T-helper 1 cell treated with Interleukin-12 subunit alpha and Interleukin-12 subunit beta and Interleukin-4 antibody, amounts not matched to agents 30 μg/mL and 1 μg/mL, for 36 hours (primary cell): ENCODE results near the gene CXCL6.

Experiments
- H3K27ac Mint-ChIP-seq: one replicate; pipeline ENCODE4 v1.8.0; 2021; ENCODE audit warnings: mild to moderate bottlenecking, mixed read lengths
- H3K27me3 Mint-ChIP-seq: one replicate; pipeline ENCODE4 v1.8.0; 2021; ENCODE audit warnings: low read depth, mixed read lengths
- H3K36me3 Mint-ChIP-seq: one replicate; pipeline ENCODE4 v1.8.0; 2021; ENCODE audit warnings: low read depth, mixed read lengths
- H3K4me1 Mint-ChIP-seq: one replicate; pipeline ENCODE4 v1.8.0; 2021; ENCODE audit warnings: low read depth, mixed read lengths
- H3K4me3 Mint-ChIP-seq: one replicate; pipeline ENCODE4 v1.8.0; 2021; ENCODE audit warnings: mild to moderate bottlenecking, moderate library complexity, mixed read lengths
- H3K9me3 Mint-ChIP-seq: one replicate; pipeline ENCODE4 v1.8.0; 2021; ENCODE audit warnings: mixed read lengths

CXCL6 gene

DNA sequence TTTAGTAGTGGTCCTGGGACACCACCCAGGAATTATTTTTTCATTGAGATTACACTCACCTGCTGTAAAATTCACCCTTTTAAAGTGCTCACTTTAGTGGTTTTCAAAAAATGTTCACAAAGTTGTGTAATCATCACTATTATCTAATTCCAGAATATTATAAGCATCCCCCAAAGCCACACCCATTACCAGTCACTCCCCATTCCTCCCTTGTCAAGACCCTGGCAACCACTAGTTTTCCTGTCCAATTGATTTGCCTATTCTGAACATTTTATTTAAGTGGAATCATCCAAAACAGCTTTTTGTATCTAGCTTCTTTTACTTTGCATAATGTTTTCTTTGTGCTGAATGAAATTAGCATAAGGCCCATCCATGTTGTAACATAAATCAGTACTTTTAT is 12.7 kb upstream of the CXCL6 start:
- H3K27ac Mint-ChIP-seq = no peak overlapping the region
- H3K36me3 Mint-ChIP-seq = no peaks in the 10 kb centered on the region
- H3K4me3 Mint-ChIP-seq = no peak overlapping the region
- H3K4me1 Mint-ChIP-seq = no peaks in the 10 kb centered on the region
- H3K9me3 Mint-ChIP-seq = peaks cover 5% of the 10 kb centered on the region
- H3K27me3 Mint-ChIP-seq = peaks cover 3% of the 10 kb centered on the region

DNA sequence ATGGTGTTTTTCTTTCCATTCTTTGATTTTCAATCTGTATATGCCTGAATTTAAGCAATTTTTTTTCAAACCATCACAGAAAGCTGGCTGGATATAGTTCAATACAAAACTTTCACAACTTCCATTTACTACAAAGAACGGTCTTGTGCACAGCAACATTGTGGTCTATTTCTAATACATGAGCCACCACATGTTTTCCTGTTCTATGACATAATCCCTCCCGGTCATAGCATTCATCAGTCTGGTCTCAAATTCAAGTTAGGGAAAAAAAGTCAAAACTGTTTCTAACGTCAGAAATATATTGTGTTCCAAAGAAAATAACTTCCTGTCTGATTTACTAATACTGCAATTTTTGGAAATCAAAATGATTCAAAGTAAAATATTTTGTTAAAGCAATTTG is 7.5 kb upstream of the CXCL6 start:
- Mint-ChIP-seq H3K36me3 (no peaks in the 10 kb centered on the region), H3K4me1 (no peaks in the 10 kb centered on the region), H3K27me3 (peaks cover 3% of the 10 kb centered on the region), H3K9me3 (peaks cover 5% of the 10 kb centered on the region), H3K27ac (no peak overlapping the region), H3K4me3 (no peak overlapping the region)

DNA sequence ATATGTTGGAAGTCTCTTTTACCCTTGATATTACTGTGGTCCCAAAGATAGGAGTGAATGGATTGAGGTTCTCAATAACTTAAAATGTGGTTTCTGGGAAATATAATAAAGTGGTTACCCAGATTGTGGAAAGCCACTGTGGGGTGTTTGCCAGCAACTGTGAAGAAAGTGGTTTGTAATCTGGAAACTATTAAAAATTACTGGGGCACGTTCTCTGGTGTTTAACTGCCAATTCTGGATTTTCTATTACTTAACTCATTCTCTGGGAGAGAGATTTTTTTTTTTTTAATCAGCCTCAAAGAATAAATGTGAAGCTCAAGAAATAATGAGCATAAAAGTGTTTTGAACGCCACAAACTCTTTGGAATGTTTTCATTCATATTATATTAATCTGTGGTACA is 4.9 kb upstream of the CXCL6 start:
- Mint-ChIP-seq H3K27me3 (peaks cover 9% of the 10 kb centered on the region), H3K4me1 (no peaks in the 10 kb centered on the region), H3K36me3 (no peaks in the 10 kb centered on the region), H3K4me3 (no peak overlapping the region), H3K9me3 (peaks cover 5% of the 10 kb centered on the region), H3K27ac (no peak overlapping the region)

DNA sequence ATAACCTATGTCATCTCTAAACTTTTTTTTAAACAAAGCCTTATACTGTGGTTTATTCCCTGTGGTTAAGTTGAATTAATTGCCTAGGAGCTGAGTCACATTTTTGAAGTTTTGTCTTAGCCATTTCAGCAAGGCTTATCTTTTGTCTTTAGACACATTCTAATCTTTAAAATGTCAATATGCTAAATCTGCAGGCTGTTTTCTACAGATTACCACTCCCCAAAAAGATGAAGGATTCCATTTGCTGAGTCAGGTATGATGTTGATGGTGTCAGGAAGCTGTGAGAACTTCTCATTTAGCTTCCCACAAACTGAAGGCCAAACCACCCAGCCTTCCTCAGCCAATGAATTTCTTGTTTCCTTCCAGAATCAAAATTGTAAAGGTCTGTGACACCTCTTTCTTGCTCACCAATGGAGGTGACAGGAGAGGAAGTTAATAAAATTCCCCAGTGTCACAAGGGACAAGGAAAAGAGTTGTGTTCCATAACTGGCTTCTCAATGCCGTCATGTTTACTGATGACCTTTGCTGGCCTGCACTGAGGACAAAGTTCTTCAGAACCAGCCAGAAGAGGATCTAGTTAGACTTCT is 3.7 kb upstream of the CXCL6 start:
- Mint-ChIP-seq H3K27ac (no peak overlapping the region), H3K9me3 (no peaks in the 10 kb centered on the region), H3K36me3 (no peaks in the 10 kb centered on the region), H3K27me3 (peaks cover 15% of the 10 kb centered on the region), H3K4me3 (no peak overlapping the region), H3K4me1 (no peaks in the 10 kb centered on the region)

DNA sequence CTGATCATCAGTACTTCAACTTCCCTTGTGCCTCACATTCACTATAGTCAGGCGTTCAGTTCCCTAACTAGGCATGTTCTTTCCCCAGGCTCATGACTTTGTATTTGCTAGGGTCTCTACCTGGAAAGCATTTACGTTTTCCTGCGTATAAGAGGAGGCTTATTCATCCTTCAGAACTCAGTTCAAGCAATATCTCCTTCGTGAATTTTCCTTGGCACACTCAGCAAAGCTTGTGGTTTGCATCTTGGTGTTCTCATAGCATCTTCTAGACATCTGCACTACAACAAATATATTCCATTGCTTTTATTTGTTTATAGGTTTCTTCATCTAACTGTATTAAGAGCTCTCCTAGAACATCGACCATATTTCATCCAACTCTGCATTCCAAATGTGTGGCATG is 2.6 kb downstream of the CXCL6 start:
- Mint-ChIP-seq H3K27ac (no peak overlapping the region), H3K36me3 (no peaks in the 10 kb centered on the region), H3K9me3 (no peaks in the 10 kb centered on the region), H3K4me1 (no peaks in the 10 kb centered on the region), H3K4me3 (no peak overlapping the region), H3K27me3 (peaks cover 29% of the 10 kb centered on the region)

DNA sequence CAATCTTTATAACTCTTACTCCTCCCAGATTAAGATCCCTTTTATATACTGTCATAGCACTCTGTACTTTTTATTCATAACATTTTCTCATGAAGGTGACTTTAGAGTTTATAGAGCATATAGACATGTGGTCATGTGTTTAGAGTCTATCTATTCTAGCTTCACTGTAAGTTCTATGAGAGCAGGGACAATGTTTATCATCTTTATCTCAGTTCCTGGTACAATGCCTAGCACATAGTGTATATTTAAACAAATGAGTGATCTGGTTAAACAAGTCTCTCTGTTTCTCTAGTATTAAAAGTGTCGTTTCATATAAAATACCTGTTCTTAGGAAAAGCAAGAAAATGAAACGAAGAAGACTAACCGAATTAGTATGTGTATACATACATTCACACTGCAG is 3.2 kb downstream of the CXCL6 start:
- peaks cover 34% of the 10 kb centered on the region for H3K27me3 Mint-ChIP-seq
- no peaks in the 10 kb centered on the region for H3K36me3 Mint-ChIP-seq
- H3K4me3 Mint-ChIP-seq = no peak overlapping the region
- no peaks in the 10 kb centered on the region for H3K9me3 Mint-ChIP-seq
- H3K27ac Mint-ChIP-seq = no peak overlapping the region
- no peaks in the 10 kb centered on the region for H3K4me1 Mint-ChIP-seq

DNA sequence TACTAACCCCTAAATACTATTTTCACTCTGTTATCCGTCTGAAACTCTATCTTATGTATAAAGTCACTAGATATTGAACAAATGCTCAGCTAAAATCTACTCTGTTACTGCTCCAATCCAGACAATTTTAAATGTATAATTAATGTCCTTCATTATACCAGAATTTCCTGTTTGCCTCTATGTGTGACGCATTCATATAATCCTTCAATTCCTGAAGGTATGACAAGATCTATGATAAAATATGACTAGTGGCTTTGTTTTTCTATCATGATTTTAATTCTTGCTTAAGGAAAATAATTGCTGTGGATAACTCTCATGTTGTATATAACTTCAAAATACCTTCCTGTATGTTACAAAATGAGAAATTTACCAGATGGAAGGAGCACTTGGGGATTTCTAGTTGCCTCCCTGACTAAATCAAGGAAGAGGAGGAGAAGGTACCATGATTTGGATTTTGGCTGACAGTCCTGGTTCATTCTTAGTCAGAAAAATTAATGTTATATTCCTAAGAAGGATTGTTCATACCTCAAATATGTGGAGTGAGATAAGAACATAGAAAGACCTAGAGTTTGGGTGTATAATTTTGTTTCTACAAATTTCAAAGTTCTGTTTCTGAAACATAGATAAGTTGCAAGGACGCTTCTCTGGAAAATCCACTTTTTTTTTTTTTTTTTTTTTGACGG is 4.9 kb downstream of the CXCL6 start:
- Mint-ChIP-seq H3K27me3 (peaks cover 31% of the 10 kb centered on the region), H3K4me1 (no peaks in the 10 kb centered on the region), H3K36me3 (no peaks in the 10 kb centered on the region), H3K4me3 (no peak overlapping the region), H3K27ac (no peak overlapping the region), H3K9me3 (no peaks in the 10 kb centered on the region)

DNA sequence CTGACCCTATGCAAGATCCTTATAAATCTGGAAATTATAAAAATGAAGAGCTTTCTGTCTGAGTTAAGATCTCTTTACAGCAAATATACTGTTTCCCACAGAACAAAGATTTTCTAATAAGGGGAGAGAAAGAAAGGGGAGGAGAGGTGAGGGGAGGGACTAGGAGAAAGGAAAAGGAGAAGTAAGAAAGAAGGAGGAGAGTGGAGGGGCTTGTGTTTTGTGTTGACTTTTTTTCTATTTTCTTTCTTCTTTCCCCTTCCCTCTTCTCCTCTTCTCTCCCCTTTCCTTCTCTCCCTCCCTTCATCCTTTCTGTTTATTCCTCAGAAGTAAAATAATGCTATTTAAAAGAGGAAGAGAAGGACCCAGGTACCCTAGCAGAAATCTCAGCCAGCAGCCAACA is 6.2 kb downstream of the CXCL6 start:
- Mint-ChIP-seq H3K27ac (no peak overlapping the region), H3K36me3 (no peaks in the 10 kb centered on the region), H3K27me3 (peaks cover 19% of the 10 kb centered on the region), H3K4me1 (no peaks in the 10 kb centered on the region), H3K9me3 (no peaks in the 10 kb centered on the region), H3K4me3 (no peak overlapping the region)

DNA sequence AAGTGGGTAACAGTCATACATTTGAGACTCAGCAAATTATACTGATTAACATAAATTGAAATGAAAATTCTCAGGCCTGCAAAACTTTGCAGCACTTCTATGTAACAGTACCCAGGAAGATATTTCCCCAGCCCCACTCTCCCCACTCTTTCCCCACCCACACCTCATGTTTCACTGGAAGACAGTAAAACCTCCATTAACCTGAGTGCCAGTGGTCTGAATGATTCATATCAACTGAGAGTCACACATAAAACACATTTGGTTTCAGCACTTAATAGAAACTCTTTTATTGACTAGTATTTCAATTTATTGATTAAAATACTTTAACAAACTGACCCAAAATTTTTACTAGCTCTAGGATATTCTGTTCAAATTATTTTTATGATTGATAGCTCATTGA is 6.9 kb downstream of the CXCL6 start:
- Mint-ChIP-seq H3K9me3 (no peaks in the 10 kb centered on the region), H3K4me3 (no peak overlapping the region), H3K27ac (no peak overlapping the region), H3K36me3 (no peaks in the 10 kb centered on the region), H3K4me1 (no peaks in the 10 kb centered on the region), H3K27me3 (peaks cover 19% of the 10 kb centered on the region)

DNA sequence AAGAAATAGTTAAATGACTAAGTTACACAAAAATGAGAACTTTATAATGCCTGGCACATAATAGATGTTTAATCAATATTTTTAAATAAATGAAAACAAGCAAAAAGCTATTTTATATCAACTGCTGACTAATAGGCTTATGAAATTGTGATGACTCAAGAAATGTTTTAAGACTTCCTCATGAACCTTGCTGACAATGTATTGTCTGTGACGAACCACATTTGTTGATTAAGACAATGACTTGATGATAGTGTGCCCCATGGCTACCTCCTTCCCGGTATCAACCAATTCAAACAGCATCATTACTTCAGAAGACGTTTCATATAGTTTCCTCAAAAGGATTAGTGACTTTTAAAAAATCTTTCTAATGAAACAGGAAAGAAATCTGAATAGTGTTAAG is 7.9 kb downstream of the CXCL6 start:
- H3K27ac Mint-ChIP-seq = no peak overlapping the region
- H3K9me3 Mint-ChIP-seq = no peaks in the 10 kb centered on the region
- no peaks in the 10 kb centered on the region for H3K36me3 Mint-ChIP-seq
- no peak overlapping the region for H3K4me3 Mint-ChIP-seq
- H3K27me3 Mint-ChIP-seq = peaks cover 9% of the 10 kb centered on the region
- H3K4me1 Mint-ChIP-seq = no peaks in the 10 kb centered on the region

DNA sequence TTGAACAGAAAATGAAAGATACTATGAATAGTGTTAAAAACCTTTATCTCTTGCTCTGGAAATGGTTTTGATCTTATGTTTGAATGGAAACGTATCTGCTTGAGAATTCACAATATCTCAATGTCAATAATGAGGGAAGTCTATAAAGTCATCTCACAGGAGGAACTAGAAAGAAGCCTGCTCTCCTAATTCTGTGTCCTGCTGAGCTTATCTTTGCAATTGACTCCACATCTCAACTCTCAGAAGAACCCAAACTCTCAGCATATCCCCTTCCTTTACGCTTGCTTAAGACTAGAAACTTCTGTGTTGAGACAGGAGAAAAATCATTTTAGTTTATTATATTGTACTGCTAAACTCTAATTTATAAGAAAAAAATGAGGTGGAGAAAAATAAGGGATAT is 8.3 kb downstream of the CXCL6 start:
- Mint-ChIP-seq H3K4me3 (no peak overlapping the region), H3K36me3 (no peaks in the 10 kb centered on the region), H3K27me3 (peaks cover 5% of the 10 kb centered on the region), H3K4me1 (no peaks in the 10 kb centered on the region), H3K27ac (no peak overlapping the region), H3K9me3 (no peaks in the 10 kb centered on the region)

DNA sequence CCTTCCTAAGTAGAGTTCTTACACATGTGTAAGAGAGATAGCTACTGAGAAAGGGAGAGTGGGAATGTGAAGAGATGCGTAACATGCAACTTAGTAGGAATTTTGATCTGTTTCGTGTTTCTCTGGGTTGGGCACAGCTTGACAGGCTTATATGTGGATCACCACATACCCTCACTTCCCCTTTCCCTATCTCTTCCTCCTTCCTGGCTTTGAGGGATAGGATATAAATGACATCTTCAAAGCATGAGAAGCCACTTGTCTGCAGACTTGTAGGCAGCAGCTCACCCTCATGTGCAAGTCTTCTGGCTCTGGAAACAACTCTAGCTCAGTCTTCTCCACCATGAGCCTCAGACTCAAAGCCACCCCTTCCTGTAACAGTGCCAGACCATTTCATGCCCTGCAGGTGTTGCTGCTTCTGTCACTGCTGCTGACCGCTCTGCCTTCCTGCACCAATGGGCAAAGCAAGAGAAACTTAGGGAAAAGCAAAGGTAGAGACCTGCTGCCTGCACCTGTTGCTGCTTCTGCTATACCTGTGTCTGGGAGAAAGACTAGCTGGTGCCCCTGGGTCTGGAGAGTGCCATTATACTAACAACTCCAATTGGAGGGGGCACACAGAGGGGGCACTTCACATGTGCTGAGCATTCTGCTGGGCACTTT is 11.2 kb downstream of the CXCL6 start:
- peaks cover 10% of the 10 kb centered on the region for H3K27me3 Mint-ChIP-seq
- no peaks in the 10 kb centered on the region for H3K9me3 Mint-ChIP-seq
- no peaks in the 10 kb centered on the region for H3K36me3 Mint-ChIP-seq
- no peak overlapping the region for H3K4me3 Mint-ChIP-seq
- no peak overlapping the region for H3K27ac Mint-ChIP-seq
- H3K4me1 Mint-ChIP-seq = no peaks in the 10 kb centered on the region

DNA sequence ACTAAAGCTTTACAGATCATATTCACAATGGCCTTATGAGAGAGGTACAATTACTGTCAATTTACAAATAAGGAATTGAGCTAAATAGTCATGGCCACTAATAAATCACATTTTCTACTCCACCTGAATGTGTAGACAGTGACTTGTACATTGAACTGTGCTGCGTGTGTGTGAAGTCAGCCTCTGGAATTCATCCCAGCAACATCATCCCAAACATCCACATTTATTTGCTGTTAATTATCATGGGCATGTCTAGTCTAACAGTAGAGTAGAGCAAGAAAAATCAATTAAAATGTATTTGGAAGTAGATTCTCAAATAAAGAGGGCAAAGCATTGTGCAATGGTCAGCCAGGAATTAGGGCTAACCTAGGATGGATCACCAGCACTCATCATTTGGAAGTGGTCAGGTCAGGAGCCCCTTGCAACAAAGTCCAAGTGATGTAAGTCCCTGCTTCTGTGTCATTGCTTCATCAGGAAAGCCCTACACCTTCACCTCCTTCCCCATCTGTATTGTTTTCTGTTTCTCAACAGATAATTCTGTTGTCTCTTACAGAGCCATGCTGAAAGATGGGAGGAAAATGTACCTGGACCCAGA is 11.8 kb downstream of the CXCL6 start:
- Mint-ChIP-seq H3K9me3 (no peaks in the 10 kb centered on the region), H3K27ac (no peak overlapping the region), H3K4me1 (no peaks in the 10 kb centered on the region), H3K4me3 (no peak overlapping the region), H3K27me3 (peaks cover 11% of the 10 kb centered on the region), H3K36me3 (no peaks in the 10 kb centered on the region)

DNA sequence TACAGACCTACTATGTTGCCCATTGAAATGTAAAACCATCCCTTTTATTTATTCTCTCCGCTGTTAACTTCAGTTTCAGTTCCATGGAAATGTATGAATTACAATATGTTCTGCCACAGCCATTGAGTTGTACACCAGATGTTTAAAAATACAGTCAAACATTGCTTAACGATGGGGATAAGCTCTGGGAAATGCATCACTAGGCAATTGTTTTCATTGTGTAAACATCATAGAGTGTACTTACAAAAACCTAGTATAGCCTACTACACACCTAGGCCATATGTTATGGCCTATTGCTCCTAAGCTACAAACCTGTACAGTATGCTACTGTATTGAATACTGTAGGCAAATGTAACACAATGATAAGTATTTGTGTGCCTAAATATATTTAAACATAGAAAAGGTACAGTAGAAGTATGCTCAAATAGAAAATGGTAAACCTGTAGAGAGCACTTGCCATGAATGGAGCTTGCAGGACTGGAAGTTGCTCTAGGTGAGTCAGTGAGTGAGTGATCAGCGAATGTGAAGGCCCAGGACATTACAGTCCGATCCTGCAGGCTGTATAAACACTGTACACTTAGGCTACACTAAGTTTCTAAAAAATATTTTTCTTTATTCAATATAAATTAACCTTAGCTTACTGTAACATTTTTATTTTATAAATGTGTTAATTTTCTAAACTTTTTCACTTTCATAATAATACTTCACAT is 13.9 kb downstream of the CXCL6 start:
- Mint-ChIP-seq H3K36me3 (no peaks in the 10 kb centered on the region), H3K4me3 (no peak overlapping the region), H3K27ac (no peak overlapping the region), H3K9me3 (no peaks in the 10 kb centered on the region), H3K27me3 (peaks cover 6% of the 10 kb centered on the region), H3K4me1 (no peaks in the 10 kb centered on the region)
